Urinary bladder (tissue), 4 donors: Measurements from ENCODE around the gene AJM1. TPM values are rescaled to one million over a fixed set of nuclear protein-coding genes. Genes with fewer than 3 reads are reported as not detected.

ENCODE experiments used
- DNase-seq: peaks from one replicate; pipeline ENCODE4 v3.0.0-alpha.2; 2015; ENCODE audit errors: extremely low spot score
- H3K27ac ChIP-seq: one replicate; pipeline ENCODE4 v1.5.1; 2013; ENCODE audit warnings: low read depth, mild to moderate bottlenecking, moderate library complexity
- H3K36me3 ChIP-seq: one replicate; pipeline ENCODE4 v1.6.1; 2013; ENCODE audit warnings: mild to moderate bottlenecking, moderate library complexity; ENCODE audit not compliant: insufficient read depth
- H3K4me1 ChIP-seq: one replicate; pipeline ENCODE4 v1.6.1; 2013; ENCODE audit warnings: mild to moderate bottlenecking, moderate library complexity; ENCODE audit not compliant: insufficient read depth
- H3K4me3 ChIP-seq: one replicate; pipeline ENCODE4 v1.5.1; 2013; ENCODE audit warnings: low read depth, low read length
- WGBS: extraction: QIAGEN DNeasy Blood & Tissue Kit; methylation state at CpG from one replicate; pipeline ENCODE4 v1.1.7; 2013; 5-methylcytosine and 5-hydroxymethylcytosine counted together
- polyA plus RNA-seq: library from polyadenylated mRNA; stranded (reverse); fragments of 200-250 nt; gene quantifications from one replicate; pipeline ENCODE4 v1.2.3, GENCODE V29; 2013
- small RNA-seq: library from RNA; depleted of rRNA; stranded (forward); fragments of <200 nt; gene quantifications from one replicate; pipeline ENCODE3, GENCODE V24; 2014
- total RNA-seq: library from RNA; depleted of rRNA; stranded (reverse); fragments of >200 nt; gene quantifications from one replicate; pipeline ENCODE4 v1.2.3, GENCODE V29; 2014
- donor health status: healthy with polysubstance abuse.
- donor health status: healthy.

The AJM1 gene
- total and polyA plus RNA-seq, 2 donors, result 0.69 to 6.9 TPM

DNA sequence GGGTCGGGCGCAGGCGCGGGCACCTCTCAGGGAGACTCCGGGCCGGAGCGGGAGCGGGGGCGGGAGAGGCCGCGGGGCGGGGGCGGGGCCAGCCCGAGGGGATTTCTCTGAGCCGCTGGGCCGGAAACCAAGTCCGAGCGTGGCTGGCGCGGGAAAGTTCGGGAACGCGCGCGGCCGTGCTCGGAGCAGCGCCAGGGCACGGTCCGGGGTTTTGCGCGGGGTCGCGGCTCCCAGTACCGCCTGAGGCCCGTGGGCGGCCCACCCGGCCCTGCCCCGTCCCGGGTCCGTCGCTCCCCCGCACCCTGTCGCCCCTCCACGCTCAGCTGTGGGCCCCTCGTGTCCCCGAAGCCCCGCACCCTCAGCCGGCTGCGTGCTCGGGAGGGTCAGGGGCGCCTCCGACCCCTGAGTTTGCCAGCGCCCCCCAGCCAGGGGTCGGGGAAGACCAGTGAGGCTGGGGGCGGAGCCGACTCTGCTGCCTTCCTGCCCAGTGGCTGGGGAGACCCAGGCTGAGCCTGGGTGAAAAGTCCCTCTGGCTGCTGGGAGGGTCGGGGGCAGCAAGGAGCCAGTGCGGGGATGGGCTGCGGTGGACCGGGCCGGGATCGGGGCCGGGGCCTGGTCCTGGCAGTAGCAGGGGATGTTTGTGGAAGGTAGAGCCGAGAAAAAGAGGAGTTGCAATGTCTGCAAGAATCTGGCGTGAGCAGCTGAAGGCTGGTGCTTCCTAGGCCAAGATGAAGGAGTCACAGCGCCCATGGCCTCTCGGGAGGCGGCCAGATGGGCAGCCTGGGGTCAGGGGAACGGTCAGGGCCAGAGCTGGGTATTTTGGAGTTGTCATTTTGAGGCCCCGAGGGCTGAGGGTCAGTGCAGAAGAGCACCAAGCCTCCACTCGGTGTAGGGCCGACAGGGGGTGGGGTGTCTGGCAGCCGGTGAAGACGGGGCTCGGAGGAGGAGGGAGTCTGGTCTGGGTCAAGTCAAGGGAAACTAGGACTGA, 44.6 kb downstream of the AJM1 start:
- WGBS, result 1% methylated on average over 76 of the region's 76 CpGs
- H3K4me1 ChIP-seq, result no peaks in the 10 kb centered on the region
- no peaks in the 10 kb centered on the region for H3K36me3 ChIP-seq
- H3K4me3 ChIP-seq, result peak overlapping the region; percentile 98
- peak overlapping the region; percentile 18 for H3K27ac ChIP-seq
- DNase-seq, result no peak

DNA sequence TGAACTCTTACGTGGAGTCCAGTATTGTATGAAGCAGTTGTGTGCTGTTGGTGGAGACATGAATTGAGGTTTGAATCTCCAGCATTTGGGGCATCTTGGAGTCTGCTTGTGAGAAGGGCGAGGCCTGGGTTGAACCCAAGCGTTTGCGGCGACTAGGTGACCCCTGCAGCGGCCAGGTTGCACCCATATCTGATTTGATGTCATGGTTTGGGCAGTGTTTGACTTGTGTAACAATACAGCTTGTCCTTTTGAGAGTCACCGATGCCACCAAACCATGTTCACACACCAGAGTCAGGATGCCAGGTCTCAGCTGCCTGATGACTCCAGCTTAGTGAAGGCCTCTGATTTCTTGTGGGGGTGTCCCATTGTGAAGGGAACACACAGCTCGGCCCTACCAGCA, 46.2 kb downstream of the AJM1 start:
- H3K27ac ChIP-seq, result no peak overlapping the region
- WGBS, result 85% methylated on average over 8 of the region's 8 CpGs
- H3K36me3 ChIP-seq, result no peaks in the 10 kb centered on the region
- DNase-seq, result no peak
- H3K4me3 ChIP-seq, result no peak overlapping the region
- H3K4me1 ChIP-seq, result no peaks in the 10 kb centered on the region

DNA sequence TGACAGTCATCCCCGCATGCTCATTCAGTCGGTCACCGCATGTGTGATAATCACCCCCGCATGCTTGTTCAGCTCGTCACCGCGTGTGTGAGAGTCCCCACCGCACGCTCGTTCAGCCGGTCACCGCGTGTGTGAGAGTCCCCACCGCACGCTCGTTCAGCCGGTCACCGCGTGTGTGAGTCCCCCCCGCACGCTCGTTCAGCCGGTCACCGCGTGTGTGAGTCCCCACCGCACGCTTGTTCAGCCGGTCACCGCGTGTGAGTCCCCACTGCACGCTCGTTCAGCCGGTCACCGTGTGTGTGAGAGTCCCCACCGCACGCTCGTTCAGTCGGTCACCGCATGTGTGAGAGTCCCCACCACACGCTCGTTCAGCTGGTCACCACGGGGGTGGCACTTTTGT, 47.6 kb downstream of the AJM1 start:
- 95% methylated on average over 42 of the region's 42 CpGs for WGBS
- DNase-seq, result no peak
- no peaks in the 10 kb centered on the region for H3K36me3 ChIP-seq
- no peaks in the 10 kb centered on the region for H3K4me1 ChIP-seq
- no peak overlapping the region for H3K27ac ChIP-seq
- no peak overlapping the region for H3K4me3 ChIP-seq

DNA sequence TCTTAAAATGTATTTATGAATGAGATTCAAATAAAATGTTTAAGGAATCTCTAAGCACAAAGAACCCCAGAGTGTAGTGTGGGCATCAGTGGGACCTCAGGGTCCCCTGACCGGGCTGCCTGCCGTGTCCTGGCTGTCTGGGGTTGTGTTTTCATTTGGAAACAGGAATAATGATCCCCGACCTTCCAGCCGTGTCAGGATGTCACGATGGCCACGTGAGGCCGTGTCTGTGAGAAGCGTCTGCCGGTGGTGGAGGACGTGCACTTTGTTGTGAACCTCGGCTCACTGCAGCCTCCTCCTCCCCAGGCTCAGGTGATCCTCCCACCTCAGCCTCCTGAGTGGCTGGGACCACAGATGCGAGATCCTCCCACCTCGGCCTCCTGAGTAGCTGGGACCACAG, 48.4 kb downstream of the AJM1 start:
- no peak for DNase-seq
- Histone ChIP-seq H3K36me3 (no peaks in the 10 kb centered on the region), H3K27ac (no peak overlapping the region), H3K4me3 (no peak overlapping the region), H3K4me1 (no peaks in the 10 kb centered on the region)
- WGBS, result 87% methylated on average over 13 of the region's 13 CpGs

Small RNA genes lying within 50 kb of the gene (small RNA-seq; reads per million reads assigned to genes)
- gene AL355987.2 (not detected), gene MIR4292 (not detected), gene MIR4479 (not detected)

Other genes starting within 250 kb of the AJM1 start
- 43.6 TPM for gene EGFL7, start 179.6 kb upstream of the AJM1 start, total RNA-seq
- 138 TPM for gene EGFL7, start 179.6 kb upstream of the AJM1 start, polyA plus RNA-seq
- gene AGPAT2, start 155.0 kb upstream of the AJM1 start, total RNA-seq, result 9.8 TPM
- gene AGPAT2, start 155.0 kb upstream of the AJM1 start, polyA plus RNA-seq, result 78.9 TPM
- gene DIPK1B, start 129.9 kb upstream of the AJM1 start, total RNA-seq, result 10.8 TPM
- gene DIPK1B, start 129.9 kb upstream of the AJM1 start, polyA plus RNA-seq, result 18.9 TPM
- gene LCN10, start 99.5 kb upstream of the AJM1 start, total RNA-seq, result not detected
- 11.3 TPM for gene LCN10, start 99.5 kb upstream of the AJM1 start, polyA plus RNA-seq
- gene LCN6, start 94.0 kb upstream of the AJM1 start, total RNA-seq, result not detected
- 26.6 TPM for gene LCN6, start 94.0 kb upstream of the AJM1 start, polyA plus RNA-seq
- not detected for gene LCN8, start 84.2 kb upstream of the AJM1 start, total RNA-seq
- gene LCN8, start 84.2 kb upstream of the AJM1 start, polyA plus RNA-seq, result not detected
- gene LCN15, start 78.0 kb upstream of the AJM1 start, total RNA-seq, result not detected
- not detected for gene LCN15, start 78.0 kb upstream of the AJM1 start, polyA plus RNA-seq
- gene TMEM141, start 51.1 kb upstream of the AJM1 start, total RNA-seq, result 29.4 TPM
- 83.2 TPM for gene TMEM141, start 51.1 kb upstream of the AJM1 start, polyA plus RNA-seq
- gene CCDC183, start 46.1 kb upstream of the AJM1 start, total RNA-seq, result 1.5 TPM
- 0.85 TPM for gene CCDC183, start 46.1 kb upstream of the AJM1 start, polyA plus RNA-seq
- gene RABL6, start 34.5 kb upstream of the AJM1 start, total RNA-seq, result 29.1 TPM
- gene RABL6, start 34.5 kb upstream of the AJM1 start, polyA plus RNA-seq, result 60.0 TPM
- 43.9 TPM for gene PHPT1, start 6.9 kb downstream of the AJM1 start, total RNA-seq
- 105 TPM for gene PHPT1, start 6.9 kb downstream of the AJM1 start, polyA plus RNA-seq
- gene MAMDC4, start 9.9 kb downstream of the AJM1 start, total RNA-seq, result 3.0 TPM
- 3.8 TPM for gene MAMDC4, start 9.9 kb downstream of the AJM1 start, polyA plus RNA-seq
- 128 TPM for gene EDF1, start 23.8 kb downstream of the AJM1 start, total RNA-seq
- 337 TPM for gene EDF1, start 23.8 kb downstream of the AJM1 start, polyA plus RNA-seq
- gene TRAF2, start 44.0 kb downstream of the AJM1 start, total RNA-seq, result 7.9 TPM
- gene TRAF2, start 44.0 kb downstream of the AJM1 start, polyA plus RNA-seq, result 13.1 TPM
- 47.5 TPM for gene FBXW5, start 102.3 kb downstream of the AJM1 start, total RNA-seq
- 151 TPM for gene FBXW5, start 102.3 kb downstream of the AJM1 start, polyA plus RNA-seq
- 1.0 TPM for gene C8G, start 102.8 kb downstream of the AJM1 start, total RNA-seq
- gene C8G, start 102.8 kb downstream of the AJM1 start, polyA plus RNA-seq, result 1.2 TPM
- not detected for gene LCN12, start 109.8 kb downstream of the AJM1 start, total RNA-seq
- gene LCN12, start 109.8 kb downstream of the AJM1 start, polyA plus RNA-seq, result 0.41 TPM
- 3.3 TPM for gene PTGDS, start 135.0 kb downstream of the AJM1 start, total RNA-seq
- gene PTGDS, start 135.0 kb downstream of the AJM1 start, polyA plus RNA-seq, result 71.8 TPM
- gene LCNL1, start 140.5 kb downstream of the AJM1 start, total RNA-seq, result 0.11 TPM
- 0.30 TPM for gene LCNL1, start 140.5 kb downstream of the AJM1 start, polyA plus RNA-seq
- gene PAXX, start 149.9 kb downstream of the AJM1 start, total RNA-seq, result 9.3 TPM
- 55.4 TPM for gene PAXX, start 149.9 kb downstream of the AJM1 start, polyA plus RNA-seq
- 3.6 TPM for gene CLIC3, start 154.1 kb downstream of the AJM1 start, total RNA-seq
- gene CLIC3, start 154.1 kb downstream of the AJM1 start, polyA plus RNA-seq, result 11.0 TPM
- gene ABCA2, start 185.8 kb downstream of the AJM1 start, total RNA-seq, result 11.1 TPM
- 30.8 TPM for gene ABCA2, start 185.8 kb downstream of the AJM1 start, polyA plus RNA-seq
- not detected for gene FUT7, start 189.6 kb downstream of the AJM1 start, total RNA-seq
- gene FUT7, start 189.6 kb downstream of the AJM1 start, polyA plus RNA-seq, result 0.18 TPM
- gene NPDC1, start 203.7 kb downstream of the AJM1 start, total RNA-seq, result 17.9 TPM
- gene NPDC1, start 203.7 kb downstream of the AJM1 start, polyA plus RNA-seq, result 120 TPM
- 6.4 TPM for gene ENTPD2, start 211.6 kb downstream of the AJM1 start, total RNA-seq
- 2.8 TPM for gene ENTPD2, start 211.6 kb downstream of the AJM1 start, polyA plus RNA-seq
- gene SAPCD2, start 228.1 kb downstream of the AJM1 start, total RNA-seq, result 3.2 TPM
- gene SAPCD2, start 228.1 kb downstream of the AJM1 start, polyA plus RNA-seq, result 0.63 TPM
- 4.0 TPM for gene UAP1L1, start 235.0 kb downstream of the AJM1 start, total RNA-seq
- 11.5 TPM for gene UAP1L1, start 235.0 kb downstream of the AJM1 start, polyA plus RNA-seq
- 29.1 TPM for gene MAN1B1, start 244.5 kb downstream of the AJM1 start, total RNA-seq
- 38.5 TPM for gene MAN1B1, start 244.5 kb downstream of the AJM1 start, polyA plus RNA-seq